Measurements from ENCODE around the gene SHQ1. TPM values are rescaled to one million over a fixed set of nuclear protein-coding genes. Genes with fewer than 3 reads are reported as not detected.

Gene SHQ1
- total RNA-seq, 1 experiment from 2014 or later, result 27.6 TPM

GRCh38 chr3:72847282-72847681, 963 bp downstream of the SHQ1 start:
- H4K20me1 ChIP-seq (ENCODE audit: insufficient read depth), result no peaks in the 10 kb centered on the region; the same call in 1 of the 2 replicates
- CTCF ChIA-PET, result no interaction called here

GRCh38 chr3:72846166-72846565, 2.1 kb downstream of the SHQ1 start:
- peaks cover 4 to 21% of the 10 kb centered on the region in 2 experiments for H3K4me1 ChIP-seq (ENCODE audit: control insufficient read depth in 1 of 2, insufficient read depth in 2 of 2, low read length in 2 of 2)
- no peak for TF ChIP-seq CEBPB (IDR thresholded peaks at IDR 0.05; ENCODE audit: low read depth)
- no peak overlapping the region for H3K4me3 ChIP-seq (replicated peaks in 1 of 2; ENCODE audit: low read depth in 1 of 2, low read length in 2 of 2)
- H3K4me2 ChIP-seq (ENCODE audit: low read length), result peak overlapping the region; percentile 98; the same call in 1 of the 2 replicates
- ChIA-PET CTCF (interaction anchor here (0.7 kb wide), 1 partner anchor 198 kb away, joined by 3 read pairs; no protein-coding TSS in a partner anchor), RAD21 (ENCODE audit: low non-redundant PET in 1 of 2, low total read pairs in 2 of 2, uncharacterized antibody in 2 of 2, unreplicated experiment in 2 of 2) (no interaction called here), POLR2A (no interaction called here)
- peaks cover 54% of the 10 kb centered on the region for H3K79me2 ChIP-seq (ENCODE audit: insufficient read depth, low read length)
- H3K9me3 ChIP-seq (ENCODE audit: control insufficient read depth in 1 of 2, insufficient read depth in 1 of 2, low read depth in 1 of 2, low read length in 2 of 2), result no peaks in the 10 kb centered on the region
- intact Hi-C loops (cut with micrococcal nuclease), result no loop called here
- H3K27ac ChIP-seq (ENCODE audit: low read depth, low read length), result no peak overlapping the region
- no peak overlapping the region for H2AFZ ChIP-seq (ENCODE audit: low read depth, low read length, poor library complexity, severe bottlenecking)
- ATAC-seq (no peak), DNase-seq (ENCODE audit: low read depth, low spot score) (no peak)
- no TSS peak for BruUV-seq (replicated peaks)
- H3K9ac ChIP-seq (ENCODE audit: low read length), result no peak overlapping the region
- no peaks in the 10 kb centered on the region; the same call in 1 of the 2 replicates for H4K20me1 ChIP-seq (ENCODE audit: insufficient read depth)
- H3K27me3 ChIP-seq (ENCODE audit: insufficient read depth, low read length), result no peaks in the 10 kb centered on the region
- peaks cover 7 to 9% of the 10 kb centered on the region in 2 experiments; a peak in 3 of 4 replicates for H3K36me3 ChIP-seq (ENCODE audit: control insufficient read depth in 1 of 2, insufficient read depth in 2 of 2, low read length in 2 of 2)
- H3K9me2 ChIP-seq (ENCODE audit: insufficient read depth), result no peaks in the 10 kb centered on the region

More at GRCh38 chr3:72847282-72847681, 963 bp downstream of the SHQ1 start:
- no peak for TF ChIP-seq EGR1 (IDR thresholded peaks at IDR 0.05; ENCODE audit: low read depth)
- no peak for TF ChIP-seq ZNF274 (IDR thresholded peaks at IDR 0.05; ENCODE audit: low read depth, low read length)
- TF ChIP-seq JUND (IDR thresholded peaks at IDR 0.05), result no peak
- TF ChIP-seq YY1 (IDR thresholded peaks at IDR 0.05; ENCODE audit: extremely low read depth, insufficient replicate concordance, low read depth, low read length), result no peak
- TF ChIP-seq CBX3 (IDR thresholded peaks at IDR 0.05; ENCODE audit: low read depth), result no peak
- TF ChIP-seq ZFX (IDR thresholded peaks at IDR 0.05), result no peak
- no peak for TF ChIP-seq MAX (IDR thresholded peaks at IDR 0.05)
- TF ChIP-seq POLR2A (IDR thresholded peaks at IDR 0.05; ENCODE audit: borderline replicate concordance, extremely low read depth, insufficient read depth, insufficient read length), result no peak
- no peak for TF ChIP-seq SP1 (IDR thresholded peaks at IDR 0.05; ENCODE audit: low read depth)
- TF ChIP-seq SIN3A (IDR thresholded peaks at IDR 0.05; ENCODE audit: low read depth), result no peak
- peaks cover 4 to 23% of the 10 kb centered on the region in 2 experiments for H3K4me1 ChIP-seq (ENCODE audit: control insufficient read depth in 1 of 2, insufficient read depth in 2 of 2, low read length in 2 of 2)
- H2AFZ ChIP-seq (ENCODE audit: low read depth, low read length, poor library complexity, severe bottlenecking), result no peak overlapping the region
- H3K4me3 ChIP-seq (replicated peaks in 1 of 2; ENCODE audit: low read depth in 1 of 2, low read length in 2 of 2), result peak overlapping the region; percentile 82 to 85
- peak overlapping the region; percentile 71 for H3K9ac ChIP-seq (ENCODE audit: low read length)
- peaks cover 0 to 2% of the 10 kb centered on the region in 2 experiments; a peak in 1 of 4 replicates for H3K36me3 ChIP-seq (ENCODE audit: control insufficient read depth in 1 of 2, insufficient read depth in 2 of 2, low read length in 2 of 2)
- no peak for ATAC-seq
- no peak for DNase-seq (ENCODE audit: low read depth, low spot score)
- H3K4me2 ChIP-seq (ENCODE audit: low read length), result peak overlapping the region; percentile 98
- peaks cover 54% of the 10 kb centered on the region for H3K79me2 ChIP-seq (ENCODE audit: insufficient read depth, low read length)
- no peak overlapping the region for H3K27ac ChIP-seq (ENCODE audit: low read depth, low read length)
- no peaks in the 10 kb centered on the region for H3K9me2 ChIP-seq (ENCODE audit: insufficient read depth)
- intact Hi-C loops (cut with micrococcal nuclease), result no loop called here
- RAD21 ChIA-PET (ENCODE audit: low non-redundant PET in 1 of 2, low total read pairs in 2 of 2, uncharacterized antibody in 2 of 2, unreplicated experiment in 2 of 2), result no interaction called here
- no peaks in the 10 kb centered on the region for H3K27me3 ChIP-seq (ENCODE audit: insufficient read depth, low read length)
- BruUV-seq (replicated peaks), result no TSS peak
- H3K9me3 ChIP-seq (ENCODE audit: control insufficient read depth in 1 of 2, insufficient read depth in 1 of 2, low read depth in 1 of 2, low read length in 2 of 2), result no peaks in the 10 kb centered on the region
- POLR2A ChIA-PET, result no interaction called here

Measured in HCT116 (cell line).